HCT116 (cell line): ENCODE measurements around the gene POU2F3. TPM values are rescaled to one million over a fixed set of nuclear protein-coding genes. Genes with fewer than 3 reads are reported as not detected.

Experiments used
- ATAC-seq: fragments of 200-7000 bp; cut with Tn5 transposase; 2 replicates; pipeline ENCODE4 v1.9.1; 2020; ENCODE audit warnings: mild to moderate bottlenecking, moderate library complexity
- BruUV-seq: library from RNA; stranded (reverse); fragments of 400-500 nt; replicated peaks from 2 replicates; lab custom pipeline; 2021; lab: Mats Ljungman, UMichigan
- CTCF ChIA-PET: fragments of 300-600 bp; sonication (Branson Sonifier 250); formaldehyde crosslinking; loops from one replicate; lab custom pipeline; 2021; ENCODE audit warnings: antibody characterized with exemption; lab: Charles Lee
- POLR2A ChIA-PET: fragments of 300-600, 350-600 bp; sonication (Branson Sonifier 250); formaldehyde crosslinking; loops from one replicate; lab custom pipeline; 2021; ENCODE audit warnings: antibody characterized with exemption; lab: Charles Lee
- RAD21 ChIA-PET, 2 experiments: fragments of 300-600 bp; sonication (Branson Sonifier 250); formaldehyde crosslinking; loops; one replicate each; lab custom pipeline; 2023; ENCODE audit warnings: low total read pairs in 2 of 2; ENCODE audit not compliant: uncharacterized antibody in 2 of 2, unreplicated experiment in 2 of 2, low non-redundant PET in 1 of 2; lab: Charles Lee
- DNase-seq: peaks from one replicate; pipeline ENCODE4 v3.0.0-alpha.2; 2010; ENCODE audit warnings: low read depth, low spot score
- H2AFZ ChIP-seq: fragments of 200-600 bp; shearing (Covaris generic), sonication (generic); 2 replicates; pipeline ENCODE4 v1.6.1; 2017; ENCODE audit warnings: low read depth, mixed run types, mixed read lengths, antibody characterized with exemption, low read length; ENCODE audit not compliant: poor library complexity, severe bottlenecking
- H3K27ac ChIP-seq: 2 replicates; pipeline ENCODE4 v1.5.1; 2012; ENCODE audit warnings: low read depth, low read length
- H3K27me3 ChIP-seq: fragments of 200-600 bp; sonication (generic); 2 replicates; pipeline ENCODE4 v1.6.1; 2016; ENCODE audit warnings: mixed run types, low read length, mixed read lengths; ENCODE audit not compliant: insufficient read depth
- H3K36me3 ChIP-seq, 2 experiments: fragments of 200-500 bp in 1 of 2; fragments of 200-600 bp in 1 of 2; sonication (Bioruptor generic) in 1 of 2; sonication (generic) in 1 of 2; 2 replicates each; pipeline versions ENCODE4 v1.5.1 to v1.6.1; 2014 to 2016; ENCODE audit warnings: low read length in 2 of 2, inconsistent platforms in 1 of 2, mixed read lengths in 1 of 2, mixed run types in 1 of 2; ENCODE audit not compliant: insufficient read depth in 2 of 2, control insufficient read depth in 1 of 2
- H3K4me1 ChIP-seq, 2 experiments: fragments of 200-600 bp in 1 of 2; sonication (generic) in 1 of 2; 2 replicates each; pipeline versions ENCODE4 v1.5.1 to v1.6.1; 2012 to 2017; ENCODE audit warnings: low read length in 2 of 2, inconsistent platforms in 1 of 2, mild to moderate bottlenecking in 1 of 2, mixed read lengths in 1 of 2, mixed run types in 1 of 2, moderate library complexity in 1 of 2; ENCODE audit not compliant: insufficient read depth in 2 of 2, control insufficient read depth in 1 of 2
- H3K4me2 ChIP-seq: fragments of 200-600 bp; sonication (generic); 2 replicates; pipeline ENCODE4 v1.6.1; 2017; ENCODE audit warnings: mixed run types, low read length, mixed read lengths
- H3K4me3 ChIP-seq, 2 experiments: fragments of 200-600 bp in 1 of 2; sonication (generic) in 1 of 2; replicated peaks in 1 of 2; 2 replicates each; pipeline ENCODE4 v1.5.1; 2011 to 2016; ENCODE audit warnings: low read length in 2 of 2, control low read depth in 1 of 2, low read depth in 1 of 2, mild to moderate bottlenecking in 1 of 2, mixed read lengths in 1 of 2, mixed run types in 1 of 2
- H3K79me2 ChIP-seq: fragments of 200-600 bp; sonication (generic); 2 replicates; pipeline ENCODE4 v1.6.1; 2017; ENCODE audit warnings: mild to moderate bottlenecking, mixed run types, low read length, moderate library complexity, mixed read lengths; ENCODE audit not compliant: insufficient read depth
- H3K9ac ChIP-seq: fragments of 200-600 bp; sonication (generic); 2 replicates; pipeline ENCODE4 v1.6.1; 2016; ENCODE audit warnings: low read length, mixed read lengths
- H3K9me2 ChIP-seq: fragments of 200-600 bp; sonication (generic), shearing (Covaris generic); 2 replicates; pipeline ENCODE4 v1.6.1; 2017; ENCODE audit warnings: mixed run types, mild to moderate bottlenecking, moderate library complexity; ENCODE audit not compliant: insufficient read depth
- H3K9me3 ChIP-seq, 2 experiments: fragments of 200-500 bp in 1 of 2; fragments of 200-600 bp in 1 of 2; sonication (Bioruptor generic) in 1 of 2; sonication (generic) in 1 of 2; 2 replicates each; pipeline ENCODE4 v1.6.1; 2014 to 2017; ENCODE audit warnings: low read length in 2 of 2, mixed read lengths in 2 of 2, inconsistent platforms in 1 of 2, low read depth in 1 of 2, mild to moderate bottlenecking in 1 of 2, mixed run types in 1 of 2, moderate library complexity in 1 of 2; ENCODE audit not compliant: control insufficient read depth in 1 of 2, insufficient read depth in 1 of 2
- H4K20me1 ChIP-seq: fragments of 200-600 bp; sonication (generic), shearing (Covaris generic); 2 replicates; pipeline ENCODE4 v1.6.1; 2017; ENCODE audit warnings: mixed run types, mild to moderate bottlenecking, moderate library complexity; ENCODE audit not compliant: insufficient read depth
- CBX3 ChIP-seq: IDR thresholded peaks from 2 replicates; pipeline ENCODE4 v1.6.1; 2012; ENCODE audit warnings: low read depth
- FOSL1 ChIP-seq: IDR thresholded peaks from 2 replicates; pipeline ENCODE4 v1.6.1; 2012; ENCODE audit warnings: low read depth
- JUND ChIP-seq: IDR thresholded peaks from 2 replicates; pipeline ENCODE4 v1.6.1; 2012
- MAX ChIP-seq: IDR thresholded peaks from 2 replicates; pipeline ENCODE4 v1.6.1; 2012
- RAD21 ChIP-seq: IDR thresholded peaks from 2 replicates; pipeline ENCODE4 v1.6.1; 2012; ENCODE audit warnings: low read depth, mild to moderate bottlenecking
- SP1 ChIP-seq: IDR thresholded peaks from 2 replicates; pipeline ENCODE4 v1.6.1; 2012; ENCODE audit warnings: low read depth
- SRF ChIP-seq: IDR thresholded peaks from 2 replicates; pipeline ENCODE4 v1.6.1; 2012; ENCODE audit warnings: low read depth
- TCF7L2 ChIP-seq: IDR thresholded peaks from 2 replicates; pipeline ENCODE4 v1.7.0; 2011; ENCODE audit warnings: borderline replicate concordance, inconsistent platforms; ENCODE audit not compliant: insufficient read depth, insufficient read length; ENCODE audit errors: extremely low read depth
- YY1 ChIP-seq: IDR thresholded peaks from 2 replicates; pipeline ENCODE4 v1.6.1; 2011; ENCODE audit warnings: low read length, low read depth, moderate library complexity, mild to moderate bottlenecking; ENCODE audit not compliant: insufficient replicate concordance; ENCODE audit errors: extremely low read depth
- ZFX ChIP-seq: fragments of 450-650 bp; IDR thresholded peaks from 2 replicates; pipeline ENCODE4 v1.6.1; 2017
- ZNF274 ChIP-seq: fragments of 200-500 bp; sonication (Bioruptor generic); IDR thresholded peaks from 2 replicates; pipeline ENCODE4 v1.6.1; 2014; ENCODE audit warnings: mild to moderate bottlenecking, low read depth, low read length, inconsistent platforms
- intact Hi-C: fragments of 100-400 bp; cut with micrococcal nuclease; formaldehyde crosslinking; loops from 2 replicates; pipeline ENCODE4 v1.10.0; 2022
- total RNA-seq: library from RNA; stranded (reverse); gene quantifications from one replicate; pipeline ENCODE4 v1.2.1, GENCODE V29; 2021; ENCODE audit not compliant: unreplicated experiment
- TF ChIP-seq, protein P1 (sequence below): IDR thresholded peaks from 2 replicates; pipeline ENCODE4 v1.6.1; 2011; ENCODE audit warnings: mild to moderate bottlenecking, low read length, moderate library complexity; ENCODE audit not compliant: insufficient replicate concordance; ENCODE audit errors: extremely low read depth

Gene POU2F3
- total RNA-seq, 1 experiment from 2014 or later = 0.15 TPM

DNA sequence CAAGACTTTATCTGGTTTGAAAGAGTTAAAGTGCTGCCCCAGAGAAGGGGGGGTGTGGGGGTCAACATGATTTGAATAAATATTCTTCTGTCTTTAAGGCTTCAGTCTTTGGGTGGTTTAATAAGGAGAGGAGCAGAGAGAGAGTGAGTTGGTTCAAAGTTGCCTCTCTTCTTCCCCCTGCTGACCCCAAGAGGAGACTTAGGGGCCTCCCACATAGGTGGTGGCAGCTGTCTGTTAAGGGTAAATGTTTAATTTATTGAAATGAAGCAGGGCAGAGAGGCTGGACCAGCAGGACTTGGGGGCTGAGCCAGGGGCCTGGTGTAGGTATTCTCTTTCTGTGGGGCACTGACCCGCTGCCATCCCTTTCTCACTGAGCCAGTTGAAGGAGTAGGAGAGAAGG is 5.5 kb downstream of the POU2F3 start (continued):
- TF ChIP-seq, protein P1, sequence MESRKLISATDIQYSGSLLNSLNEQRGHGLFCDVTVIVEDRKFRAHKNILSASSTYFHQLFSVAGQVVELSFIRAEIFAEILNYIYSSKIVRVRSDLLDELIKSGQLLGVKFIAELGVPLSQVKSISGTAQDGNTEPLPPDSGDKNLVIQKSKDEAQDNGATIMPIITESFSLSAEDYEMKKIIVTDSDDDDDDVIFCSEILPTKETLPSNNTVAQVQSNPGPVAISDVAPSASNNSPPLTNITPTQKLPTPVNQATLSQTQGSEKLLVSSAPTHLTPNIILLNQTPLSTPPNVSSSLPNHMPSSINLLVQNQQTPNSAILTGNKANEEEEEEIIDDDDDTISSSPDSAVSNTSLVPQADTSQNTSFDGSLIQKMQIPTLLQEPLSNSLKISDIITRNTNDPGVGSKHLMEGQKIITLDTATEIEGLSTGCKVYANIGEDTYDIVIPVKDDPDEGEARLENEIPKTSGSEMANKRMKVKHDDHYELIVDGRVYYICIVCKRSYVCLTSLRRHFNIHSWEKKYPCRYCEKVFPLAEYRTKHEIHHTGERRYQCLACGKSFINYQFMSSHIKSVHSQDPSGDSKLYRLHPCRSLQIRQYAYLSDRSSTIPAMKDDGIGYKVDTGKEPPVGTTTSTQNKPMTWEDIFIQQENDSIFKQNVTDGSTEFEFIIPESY = no peak
- no peak for TF ChIP-seq ZFX
- TF ChIP-seq ZNF274 = no peak

DNA sequence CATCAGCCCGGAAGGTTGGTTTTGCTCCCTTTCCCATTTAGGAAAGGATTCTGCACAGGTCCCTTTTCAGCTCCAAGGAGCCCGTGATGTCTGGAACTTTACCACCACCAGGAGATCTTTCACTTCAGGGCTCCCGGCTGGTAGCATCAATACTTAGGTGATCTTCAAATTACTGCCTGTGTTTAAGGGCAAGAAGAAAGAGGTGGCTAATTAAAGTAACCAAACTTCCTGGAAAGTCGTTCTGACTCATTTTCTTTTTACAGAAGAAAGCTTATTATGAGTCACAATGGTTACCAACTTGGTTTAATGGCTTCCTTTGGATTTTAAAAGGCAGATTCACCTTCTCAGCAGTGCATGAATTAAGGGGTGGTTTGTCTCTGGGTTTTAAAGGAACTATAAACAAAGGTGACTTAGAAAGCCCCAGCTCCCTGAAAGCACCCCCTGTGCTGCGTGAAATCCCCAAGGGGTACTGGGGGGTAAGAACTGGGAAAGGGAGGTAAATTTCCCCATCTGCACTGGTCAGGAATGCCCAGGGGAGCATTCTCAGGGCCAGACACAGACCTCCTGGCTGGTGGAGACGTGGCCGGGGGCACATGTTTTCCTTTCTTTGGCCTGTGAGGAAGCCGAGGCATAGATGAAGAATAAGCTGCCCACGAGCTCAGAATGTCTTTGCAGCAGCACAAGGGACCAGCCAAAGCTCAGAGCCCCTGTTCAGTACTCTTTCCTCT is 8.8 kb downstream of the POU2F3 start:
- intact Hi-C loops = no loop called here
- POLR2A ChIA-PET = interaction anchor here (0.7 to 2.1 kb wide), 4 partner anchors 12 to 54 kb away, joined by 3 to 11 read pairs (median 4); no protein-coding TSS in a partner anchor

More for the DNA sequence above, 8.8 kb downstream of the POU2F3 start:
- Histone ChIP-seq H2AFZ (peak overlapping the region; percentile 42), H3K9ac (peak overlapping the region; percentile 10; the same call in 1 of the 2 replicates), H4K20me1 (no peaks in the 10 kb centered on the region), H3K27me3 (peaks cover 5% of the 10 kb centered on the region; the same call in 1 of the 2 replicates), H3K36me3 (no peaks in the 10 kb centered on the region), H3K4me2 (peak overlapping the region; percentile 75), H3K9me2 (no peaks in the 10 kb centered on the region), H3K4me3 (peak overlapping the region in 1 of 2 experiments; percentile 22; a peak in 2 of 4 replicates), H3K27ac (no peak overlapping the region), H3K79me2 (no peaks in the 10 kb centered on the region), H3K4me1 (peaks cover 12 to 22% of the 10 kb centered on the region in 2 experiments; a peak in 3 of 4 replicates), H3K9me3 (no peaks in the 10 kb centered on the region)
- TF ChIP-seq ZFX = no peak
- peak; percentile 60 for TF ChIP-seq CBX3
- peak; percentile 93 for TF ChIP-seq FOSL1
- no peak for TF ChIP-seq TCF7L2
- peak; percentile 48 for TF ChIP-seq YY1
- TF ChIP-seq SP1 = peak; percentile 73
- TF ChIP-seq RAD21 = peak; percentile 15; the same call in 1 of the 2 replicates
- TF ChIP-seq SRF = 0 out of 2 replicates have a peak, but pooled peaks have one; percentile 51
- TF ChIP-seq MAX = peak; percentile 37
- peak; percentile 94 for TF ChIP-seq JUND
- peak; percentile 56 for DNase-seq
- ChIA-PET RAD21 (no interaction called here), CTCF (interaction anchor here (0.6 to 2.2 kb wide), 6 partner anchors 18 to 67 kb away, joined by 3 to 8 read pairs (median 4); no protein-coding TSS in a partner anchor)
- BruUV-seq = no TSS peak
- peak; percentile 55 for ATAC-seq
